ENCODE measurements around the gene CFAP210. TPM values are rescaled to one million over a fixed set of nuclear protein-coding genes. Genes with fewer than 3 reads are reported as not detected.

The CFAP210 gene
- total RNA-seq, 1 donor: not detected

DNA sequence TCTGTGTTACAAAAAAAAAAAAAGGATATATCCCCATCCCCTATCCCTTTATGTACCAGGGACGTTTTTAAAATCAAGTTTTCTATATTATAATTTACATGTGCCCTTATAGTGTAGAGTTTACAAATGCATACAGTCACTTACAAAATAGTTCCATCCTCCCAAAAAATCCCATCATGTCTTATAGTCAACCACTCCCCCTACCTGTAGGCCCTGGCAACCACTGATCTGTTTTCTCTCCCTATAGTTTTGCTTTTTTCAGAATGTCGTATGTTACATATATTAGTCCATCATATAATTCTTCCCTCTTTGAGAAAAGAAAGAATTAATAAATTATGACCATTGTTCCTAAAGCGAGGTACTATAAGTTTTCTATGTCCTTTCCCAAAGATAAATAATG lies 17.8 kb downstream of the CFAP210 start:
- no peak for DNase-seq (ENCODE audit: low read depth)
- TF ChIP-seq CTCF (IDR thresholded peaks at IDR 0.05; ENCODE audit: insufficient read depth, low read depth, low read length): peak; percentile 28
- no peak overlapping the region for H3K4me3 ChIP-seq (ENCODE audit: low read depth, low read length)

DNA sequence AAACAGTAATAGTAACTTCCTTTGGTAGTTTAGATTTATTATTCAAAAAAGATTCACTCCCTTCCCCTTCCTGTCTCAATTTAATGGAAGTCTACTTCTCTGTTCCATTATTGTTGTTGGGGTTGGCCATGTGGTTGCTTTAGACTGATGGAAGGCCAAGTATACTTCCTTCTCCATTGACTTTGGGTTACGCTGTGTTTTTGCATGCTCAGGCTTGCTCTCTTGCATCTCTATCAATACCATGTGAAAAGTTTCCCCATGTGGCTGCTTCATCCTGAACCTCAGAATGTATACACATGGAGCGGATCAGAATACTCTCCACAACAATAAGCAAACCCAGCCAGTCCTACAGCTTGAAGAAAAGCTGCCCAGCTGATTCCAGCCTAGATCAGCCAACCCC lies 20.3 kb downstream of the CFAP210 start:
- TF ChIP-seq CTCF (IDR thresholded peaks at IDR 0.05; ENCODE audit: insufficient read depth, low read depth, low read length): no peak
- no peak overlapping the region for H3K4me3 ChIP-seq (ENCODE audit: low read depth, low read length)
- DNase-seq (ENCODE audit: low read depth): no peak

DNA sequence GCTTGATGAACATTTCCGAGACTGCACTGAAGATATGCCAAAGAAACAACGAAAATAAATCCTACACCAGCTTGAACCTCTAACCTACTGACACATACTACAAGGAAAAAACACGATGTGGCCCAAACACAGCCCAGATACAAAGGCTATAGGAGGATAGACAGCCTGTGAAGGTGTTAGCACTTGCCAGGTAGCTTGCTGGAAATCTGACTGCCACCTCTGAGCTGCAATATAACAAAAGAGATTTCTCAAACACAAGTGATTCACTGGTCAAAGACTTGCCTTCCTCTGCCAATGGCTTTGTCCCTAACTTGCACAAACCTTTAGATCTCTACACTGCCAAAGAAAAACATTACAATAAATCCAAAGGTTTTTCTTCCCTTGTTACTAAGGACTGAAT lies 21.1 kb downstream of the CFAP210 start:
- no peak overlapping the region for H3K4me3 ChIP-seq (ENCODE audit: low read depth, low read length)
- no peak for TF ChIP-seq CTCF (IDR thresholded peaks at IDR 0.05; ENCODE audit: insufficient read depth, low read depth, low read length)
- DNase-seq (ENCODE audit: low read depth): no peak

DNA sequence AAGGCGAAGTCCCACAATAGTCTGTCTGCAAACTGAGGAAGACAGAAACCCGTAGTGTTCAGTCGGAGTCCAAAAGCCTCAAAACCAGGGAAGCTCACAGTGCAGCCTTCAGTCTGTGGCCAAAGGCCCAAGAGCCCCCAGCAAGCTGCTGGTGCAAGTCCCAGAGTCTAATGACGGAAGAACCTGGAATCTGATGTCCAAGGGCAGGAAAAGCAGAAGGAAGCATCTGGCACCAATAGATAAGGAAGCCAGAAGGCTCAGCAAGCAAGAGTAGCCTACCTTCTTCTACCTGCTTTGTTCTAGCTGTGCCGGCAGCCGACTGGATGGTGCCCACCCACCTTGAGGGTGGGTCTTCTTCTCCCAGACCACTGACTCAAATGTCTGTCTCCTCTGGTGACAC lies 21.8 kb downstream of the CFAP210 start:
- no peak for TF ChIP-seq CTCF (IDR thresholded peaks at IDR 0.05; ENCODE audit: insufficient read depth, low read depth, low read length)
- no peak overlapping the region for H3K4me3 ChIP-seq (ENCODE audit: low read depth, low read length)
- no peak for DNase-seq (ENCODE audit: low read depth)

GRCh38 chr2:169670937-169671336 lies 23.3 kb downstream of the CFAP210 start:
- TF ChIP-seq CTCF (IDR thresholded peaks at IDR 0.05; ENCODE audit: insufficient read depth, low read depth, low read length): no peak
- no peak overlapping the region for H3K4me3 ChIP-seq (ENCODE audit: low read depth, low read length)
- DNase-seq (ENCODE audit: low read depth): no peak

DNA sequence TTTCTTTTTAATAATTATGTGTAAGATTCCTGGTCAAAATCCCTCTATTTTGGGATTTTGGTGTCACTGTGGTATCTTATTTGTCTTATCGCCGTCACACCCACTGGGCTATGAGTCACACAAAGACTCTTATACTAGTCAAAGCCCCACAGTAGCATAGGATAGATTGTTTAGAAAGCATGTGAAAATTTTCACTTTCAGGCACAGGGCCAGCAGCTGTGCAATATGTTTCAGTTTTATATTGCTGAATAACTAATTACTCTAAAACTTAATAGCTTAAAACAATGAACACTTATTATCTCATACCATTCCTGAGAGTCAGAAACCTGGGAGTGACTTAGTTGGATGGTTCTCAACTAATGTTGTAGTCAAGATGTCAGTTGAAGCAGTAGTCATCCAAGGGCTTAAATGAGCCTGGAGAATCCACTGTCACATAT lies 24.0 kb downstream of the CFAP210 start:
- no peak overlapping the region for H3K4me3 ChIP-seq (ENCODE audit: low read depth, low read length)
- no peak for TF ChIP-seq CTCF (IDR thresholded peaks at IDR 0.05; ENCODE audit: insufficient read depth, low read depth, low read length)
- peak; percentile 16 for DNase-seq (ENCODE audit: low read depth)

- no peak overlapping the region for H3K4me3 ChIP-seq (ENCODE audit: low read depth, low read length)
- TF ChIP-seq CTCF (IDR thresholded peaks at IDR 0.05; ENCODE audit: insufficient read depth, low read depth, low read length): no peak
- no peak for DNase-seq (ENCODE audit: low read depth)
Measured at GRCh38 chr2:169667583-169667982, 26.6 kb downstream of the CFAP210 start.

Data from fibroblast of villous mesenchyme (primary cell).